HG03135 (cell line): ENCODE measurements around the gene CTAG1B.
"Not testable (repeated sequence)": the region's sequence is repeated elsewhere in the genome, so short reads cannot be mapped to it uniquely, and the experiment has no call there.

Source experiments
- ATAC-seq: cut with Tn5 transposase; IDR thresholded peaks from one replicate; pipeline ENCODE4 v1.9.1; 2021; ENCODE audit warnings: mild to moderate bottlenecking, moderate library complexity; ENCODE audit not compliant: unreplicated experiment

CTAG1B gene

GRCh38 chrX:154619182-154619581 lies at the start of gene CTAG1B:
Gene CTAG1B, minus strand, starts transcription at chrX:154619282. Its CDS starts 64 bp downstream, at chrX:154619218.
- ATAC-seq, result not testable (repeated sequence)

DNA sequence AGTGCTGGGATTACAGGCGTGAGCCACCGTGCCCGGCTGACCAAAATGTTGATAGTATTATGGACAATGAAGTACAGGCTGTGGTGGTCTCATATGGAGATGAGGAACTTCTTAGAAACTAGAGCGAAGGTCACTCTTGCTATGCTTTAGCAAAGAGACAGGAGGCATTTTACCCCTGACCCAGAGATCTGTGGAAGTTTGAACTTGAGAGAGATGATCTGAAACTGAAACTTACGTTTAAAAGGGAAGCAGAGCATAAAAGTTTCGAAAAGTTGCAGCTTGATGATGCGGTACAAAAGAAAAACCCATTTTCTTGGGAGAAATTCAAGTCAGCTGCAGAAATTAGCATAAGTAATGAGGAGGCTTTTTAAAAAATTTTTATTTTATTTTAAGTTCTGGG lies 42.8 kb upstream of the CTAG1B start:
- ATAC-seq, result no peak

GRCh38 chrX:154661170-154661569 lies 42.1 kb upstream of the CTAG1B start:
- ATAC-seq, result no peak

DNA sequence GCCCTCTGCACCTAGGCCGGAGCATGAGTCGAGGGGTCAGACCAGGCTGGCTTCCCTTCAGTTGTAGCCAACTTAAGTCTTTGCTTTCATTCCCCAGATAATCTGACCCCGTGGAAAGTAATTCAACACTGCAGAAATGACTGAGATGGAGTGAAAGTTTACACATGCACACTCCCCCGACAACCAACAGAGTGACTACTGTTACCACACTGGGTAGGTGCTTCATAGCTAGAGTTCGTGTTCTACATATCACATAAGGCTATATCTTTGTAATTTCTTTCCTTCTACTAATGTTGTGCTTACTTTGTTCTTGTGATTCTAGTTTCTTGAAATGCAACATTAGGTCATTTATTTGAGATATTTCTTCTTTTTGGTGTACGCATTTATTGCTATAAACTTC lies 41.5 kb upstream of the CTAG1B start:
- no peak for ATAC-seq

- ATAC-seq, result no peak
Observed at GRCh38 chrX:154658957-154659356, 39.9 kb upstream of the CTAG1B start.

DNA sequence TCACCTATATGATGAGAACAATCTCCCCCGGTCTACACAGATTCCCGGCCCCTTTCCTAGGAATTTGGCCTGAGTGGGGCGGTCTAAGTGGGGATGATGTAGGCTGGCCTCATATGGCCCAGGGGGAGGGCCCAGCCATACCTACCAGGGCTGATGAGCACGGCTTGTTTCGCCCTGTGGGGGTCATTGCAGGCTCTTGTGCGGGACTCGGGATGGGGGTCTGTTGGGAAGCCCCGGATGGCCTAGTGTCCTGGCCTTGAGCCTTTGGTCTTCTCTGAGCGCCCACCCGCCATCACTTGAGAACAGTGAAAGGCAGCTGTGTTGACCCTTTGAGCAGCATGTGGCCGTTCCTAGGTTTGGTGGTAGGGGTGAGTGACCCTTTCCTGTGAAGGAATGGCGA lies 39.1 kb upstream of the CTAG1B start:
- no peak for ATAC-seq

GRCh38 chrX:154657226-154657805 lies 38.2 kb upstream of the CTAG1B start:
- no peak for ATAC-seq

- no peak for ATAC-seq
Observed at GRCh38 chrX:154655786-154656185, 36.7 kb upstream of the CTAG1B start.

- ATAC-seq, result no peak
Observed at GRCh38 chrX:154655346-154655745, 36.3 kb upstream of the CTAG1B start.

DNA sequence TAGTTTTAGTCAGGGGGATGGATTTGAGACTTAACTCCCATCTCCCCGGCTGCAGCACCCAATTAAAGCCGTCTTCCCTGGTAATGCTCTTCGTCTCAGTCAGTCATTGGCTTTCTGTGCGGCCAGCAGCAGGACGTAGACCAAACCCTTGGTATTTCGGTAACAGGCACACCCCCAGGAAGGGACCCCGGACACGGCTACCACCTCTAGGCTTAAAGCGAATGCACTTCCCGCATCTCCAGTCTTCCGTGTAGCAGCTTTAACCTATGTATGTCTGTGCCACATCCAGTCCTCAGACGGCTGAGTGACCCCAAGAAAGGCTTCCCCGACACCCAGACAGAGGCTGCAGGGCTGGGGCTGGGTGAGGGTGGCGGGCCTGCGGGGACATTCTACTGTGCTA lies 35.8 kb upstream of the CTAG1B start:
- no peak for ATAC-seq

DNA sequence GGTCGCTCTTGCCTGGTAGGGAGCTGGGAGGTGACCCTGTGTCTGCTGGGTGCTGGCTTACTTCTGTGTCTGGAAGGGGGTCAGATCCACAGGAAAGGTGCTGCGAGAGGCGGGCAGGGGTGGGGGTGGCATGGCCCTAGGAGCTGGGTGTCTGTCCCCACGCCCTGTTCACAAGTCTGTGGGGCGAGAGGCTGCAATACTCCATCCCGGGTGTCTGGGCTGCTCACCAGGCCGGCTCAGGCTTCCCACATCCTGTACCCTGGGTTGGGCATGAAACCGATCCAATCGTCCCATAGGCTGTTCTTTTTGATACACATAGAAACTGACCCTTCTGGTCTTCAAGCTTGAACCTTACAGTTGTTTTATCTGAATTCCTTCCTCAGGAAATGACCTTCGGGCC lies 35.3 kb upstream of the CTAG1B start:
- no peak for ATAC-seq

- not testable (repeated sequence) for ATAC-seq
Observed at GRCh38 chrX:154653413-154653812, 34.3 kb upstream of the CTAG1B start, which contains the start of gene CTAG2. Gene CTAG2, minus strand, starts transcription at chrX:154653579. Its CDS starts 64 bp downstream, at chrX:154653515.

- ATAC-seq, result no peak
Observed at GRCh38 chrX:154653048-154653401, 33.9 kb upstream of the CTAG1B start.

- no peak for ATAC-seq
Observed at GRCh38 chrX:154652311-154653047, 33.4 kb upstream of the CTAG1B start.

DNA sequence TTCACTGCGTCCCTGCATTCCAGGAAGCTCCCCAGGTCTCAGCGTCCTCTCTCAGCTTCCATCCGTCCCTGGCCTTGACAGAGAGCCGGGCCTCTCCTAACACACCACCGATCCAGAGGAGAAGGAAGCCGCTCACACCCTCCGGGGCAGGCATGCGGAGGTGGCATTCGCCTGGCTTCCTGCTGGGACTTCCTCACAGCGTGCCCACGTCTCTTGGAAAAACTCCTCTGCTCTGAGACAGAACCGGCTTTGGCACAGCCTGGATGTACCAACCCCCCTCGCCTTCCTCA lies 31.1 kb upstream of the CTAG1B start:
- ATAC-seq, result no peak

DNA sequence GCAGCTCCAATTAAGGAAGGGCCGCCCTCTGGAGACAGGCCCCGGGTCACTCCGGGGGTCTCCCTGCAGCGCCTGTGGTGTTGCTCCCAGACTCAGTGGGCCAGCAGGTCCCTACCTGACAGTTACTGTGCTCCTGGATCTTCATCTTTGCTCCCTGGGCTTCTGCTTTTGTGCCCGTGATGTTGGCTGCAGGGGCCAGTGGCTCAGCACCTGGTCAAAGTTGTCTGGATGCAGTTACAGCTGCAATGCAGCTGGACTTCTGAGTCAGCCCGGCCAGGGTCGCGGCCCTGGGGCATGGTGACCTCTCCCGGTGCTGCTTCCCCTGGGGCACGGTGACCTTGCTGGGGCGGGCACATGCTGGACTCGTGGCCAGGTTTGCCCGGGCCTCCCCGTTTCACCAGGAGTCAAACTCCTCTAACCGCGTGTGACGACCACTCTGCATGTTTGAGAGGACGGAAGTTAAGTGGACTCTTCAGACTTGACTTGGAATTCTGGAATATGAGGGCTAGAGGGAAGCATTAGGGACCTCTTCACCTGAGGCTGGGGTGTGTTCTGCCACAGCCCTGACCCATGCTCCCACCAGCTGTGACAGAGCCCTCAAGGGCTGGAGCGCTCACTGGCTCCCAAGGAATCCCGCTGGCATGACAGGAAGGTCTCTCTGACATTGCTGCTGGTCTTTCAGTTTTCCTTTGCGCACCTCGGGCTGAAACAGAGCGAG lies 30.6 kb upstream of the CTAG1B start:
- ATAC-seq, result no peak

GRCh38 chrX:154648931-154649330 lies 29.8 kb upstream of the CTAG1B start:
- ATAC-seq, result no peak

- ATAC-seq, result not testable (repeated sequence)
Observed at GRCh38 chrX:154645745-154646378, 26.8 kb upstream of the CTAG1B start.

GRCh38 chrX:154643708-154644107 lies 24.6 kb upstream of the CTAG1B start:
- ATAC-seq, result not testable (repeated sequence)

DNA sequence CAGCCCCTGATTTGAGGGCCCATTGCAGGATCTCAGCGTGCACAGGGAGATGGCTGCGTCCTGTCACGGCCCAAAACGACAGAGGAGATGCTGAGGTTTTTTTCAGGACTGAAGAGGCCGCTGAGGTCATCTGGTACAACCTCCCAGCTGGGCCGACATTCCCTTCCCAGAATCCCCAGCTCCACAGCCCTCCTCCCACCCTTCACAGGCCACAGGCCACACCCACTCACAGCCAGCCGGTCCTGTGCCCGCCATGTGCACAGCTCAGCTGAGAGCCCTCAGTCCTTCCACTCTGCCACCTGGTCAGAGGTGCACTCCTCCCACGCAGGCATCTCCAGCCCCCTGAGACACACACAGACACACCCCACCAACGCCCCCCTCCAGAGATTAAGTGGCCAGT lies 22.7 kb upstream of the CTAG1B start:
- not testable (repeated sequence) for ATAC-seq

DNA sequence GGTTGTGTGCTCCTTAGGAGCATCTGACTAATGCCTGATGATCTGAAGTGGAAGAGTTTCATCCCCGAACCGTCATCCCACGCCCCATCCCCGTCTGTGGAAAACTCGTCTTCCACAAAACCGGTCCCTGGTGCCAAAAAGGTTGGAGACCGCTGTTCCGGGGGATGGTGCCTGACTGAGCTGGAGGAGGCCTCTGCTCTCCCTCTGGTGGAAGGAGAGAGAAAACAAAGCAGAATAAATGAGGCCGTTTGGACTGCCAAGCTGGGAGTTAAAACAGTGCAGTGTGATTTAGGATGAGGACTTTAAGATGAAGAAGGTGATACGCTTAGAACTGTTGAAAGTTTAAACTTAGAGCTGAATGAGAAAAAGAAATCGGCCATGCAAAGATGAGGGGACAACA lies 14.6 kb upstream of the CTAG1B start:
- not testable (repeated sequence) for ATAC-seq

- ATAC-seq, result not testable (repeated sequence)
Observed at GRCh38 chrX:154630949-154631348, 11.9 kb upstream of the CTAG1B start.
